Measurements from ENCODE around the gene BICD1.
"Not testable (repeated sequence)": the region's sequence is repeated elsewhere in the genome, so short reads cannot be mapped to it uniquely, and the experiment has no call there.

Gene BICD1

GRCh38 chr12:32226768-32227167 lies 120.1 kb downstream of the BICD1 start:
- no peak for DNase-seq (ENCODE audit: low spot score)
- TF ChIP-seq, protein P1, sequence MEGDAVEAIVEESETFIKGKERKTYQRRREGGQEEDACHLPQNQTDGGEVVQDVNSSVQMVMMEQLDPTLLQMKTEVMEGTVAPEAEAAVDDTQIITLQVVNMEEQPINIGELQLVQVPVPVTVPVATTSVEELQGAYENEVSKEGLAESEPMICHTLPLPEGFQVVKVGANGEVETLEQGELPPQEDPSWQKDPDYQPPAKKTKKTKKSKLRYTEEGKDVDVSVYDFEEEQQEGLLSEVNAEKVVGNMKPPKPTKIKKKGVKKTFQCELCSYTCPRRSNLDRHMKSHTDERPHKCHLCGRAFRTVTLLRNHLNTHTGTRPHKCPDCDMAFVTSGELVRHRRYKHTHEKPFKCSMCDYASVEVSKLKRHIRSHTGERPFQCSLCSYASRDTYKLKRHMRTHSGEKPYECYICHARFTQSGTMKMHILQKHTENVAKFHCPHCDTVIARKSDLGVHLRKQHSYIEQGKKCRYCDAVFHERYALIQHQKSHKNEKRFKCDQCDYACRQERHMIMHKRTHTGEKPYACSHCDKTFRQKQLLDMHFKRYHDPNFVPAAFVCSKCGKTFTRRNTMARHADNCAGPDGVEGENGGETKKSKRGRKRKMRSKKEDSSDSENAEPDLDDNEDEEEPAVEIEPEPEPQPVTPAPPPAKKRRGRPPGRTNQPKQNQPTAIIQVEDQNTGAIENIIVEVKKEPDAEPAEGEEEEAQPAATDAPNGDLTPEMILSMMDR (IDR thresholded peaks at IDR 0.05; ENCODE audit: extremely low read depth, missing control alignments): no peak

GRCh38 chr12:32229971-32230612 lies 123.4 kb downstream of the BICD1 start:
- TF ChIP-seq, protein P1 (IDR thresholded peaks at IDR 0.05; ENCODE audit: extremely low read depth, missing control alignments): no peak
- no peak for DNase-seq (ENCODE audit: low spot score)

DNA sequence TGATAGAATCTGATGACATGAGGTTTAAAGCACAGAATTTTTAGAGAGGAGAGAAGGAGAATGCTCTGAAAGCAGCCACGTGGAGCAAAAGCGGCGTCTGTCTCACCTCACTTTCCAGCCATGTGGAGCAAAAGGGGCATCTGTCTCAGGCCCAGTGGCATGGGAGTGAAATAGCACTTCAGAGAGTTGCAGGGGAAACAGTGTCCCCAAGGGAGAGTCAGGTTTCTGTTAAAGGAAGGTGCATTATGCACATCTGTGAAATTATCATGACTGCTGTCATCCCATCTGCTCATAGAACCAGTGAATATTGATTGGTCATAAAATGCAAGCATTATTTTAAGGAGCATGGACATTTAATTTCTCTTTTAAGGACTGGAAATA lies 124.0 kb downstream of the BICD1 start:
- no peak for DNase-seq (ENCODE audit: low spot score)
- TF ChIP-seq, protein P1 (IDR thresholded peaks at IDR 0.05; ENCODE audit: extremely low read depth, missing control alignments): no peak

DNA sequence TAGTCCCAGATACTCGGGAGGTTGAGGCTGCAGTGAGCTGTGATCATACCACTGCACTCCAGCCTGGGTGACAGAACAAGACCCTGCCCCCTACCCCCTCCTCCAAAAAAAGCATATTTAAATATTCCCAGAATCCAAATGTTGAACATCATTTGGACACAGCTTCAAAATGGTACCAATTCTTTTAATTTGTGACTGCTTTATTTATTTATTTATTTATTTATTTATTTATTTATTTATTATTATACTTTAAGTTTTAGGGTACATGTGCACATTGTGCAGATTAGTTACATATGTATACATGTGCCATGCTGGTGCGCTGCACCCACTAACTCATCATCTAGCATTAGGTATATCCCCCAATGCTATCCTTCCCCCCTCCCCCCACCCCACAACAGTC lies 124.7 kb downstream of the BICD1 start:
- DNase-seq (ENCODE audit: low spot score): not testable (repeated sequence)

DNA sequence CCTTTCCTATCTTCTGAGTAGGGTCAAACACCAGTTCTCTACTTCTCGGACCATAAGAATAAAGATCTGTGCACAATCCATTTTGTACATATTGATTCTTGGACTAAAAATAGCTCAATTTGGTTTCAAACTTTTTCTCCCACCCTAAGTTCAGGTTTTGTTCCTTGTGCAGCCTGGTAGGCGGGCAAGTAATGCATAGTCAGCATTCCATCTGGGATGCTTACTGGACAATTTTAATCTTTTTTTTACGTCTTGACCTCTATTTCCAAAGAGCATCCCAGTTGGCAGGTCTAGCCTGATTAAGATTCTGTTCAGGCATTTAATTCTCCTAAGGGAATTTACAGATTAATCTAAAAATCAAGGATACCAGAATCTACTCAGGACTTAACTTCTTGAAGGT lies 126.9 kb downstream of the BICD1 start:
- no peak for DNase-seq (ENCODE audit: low spot score)
- TF ChIP-seq, protein P1 (IDR thresholded peaks at IDR 0.05; ENCODE audit: extremely low read depth, missing control alignments): no peak

GRCh38 chr12:32235251-32235650 lies 128.6 kb downstream of the BICD1 start:
- TF ChIP-seq, protein P1 (IDR thresholded peaks at IDR 0.05; ENCODE audit: extremely low read depth, missing control alignments): no peak

GRCh38 chr12:32240162-32240561 lies 133.5 kb downstream of the BICD1 start:
- DNase-seq (ENCODE audit: low spot score): no peak
- TF ChIP-seq, protein P1 (IDR thresholded peaks at IDR 0.05; ENCODE audit: extremely low read depth, missing control alignments): no peak

More at GRCh38 chr12:32235251-32235650, 128.6 kb downstream of the BICD1 start:
- DNase-seq (ENCODE audit: low spot score): no peak

DNA sequence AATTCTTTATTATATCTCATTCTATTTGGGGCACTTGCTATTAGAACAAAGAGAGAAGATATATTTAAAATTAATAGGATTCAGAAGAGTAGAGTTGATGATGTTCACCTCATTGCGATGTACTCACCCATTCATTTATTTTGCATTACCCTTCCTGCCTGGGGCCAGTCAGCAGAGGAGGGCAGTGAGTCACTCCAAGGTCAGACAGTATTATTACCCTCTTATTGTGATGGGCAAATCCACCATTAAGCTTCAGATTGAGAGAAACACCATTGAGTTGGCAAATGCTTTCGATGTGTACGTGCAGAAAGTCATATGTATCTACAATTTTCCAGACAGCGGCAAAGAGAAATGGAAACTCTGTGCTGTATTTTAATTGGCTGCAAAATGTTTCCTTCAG lies 134.2 kb downstream of the BICD1 start:
- TF ChIP-seq, protein P1 (IDR thresholded peaks at IDR 0.05; ENCODE audit: extremely low read depth, missing control alignments): no peak

More for the DNA sequence above, 134.2 kb downstream of the BICD1 start:
- DNase-seq (ENCODE audit: low spot score): no peak
